H9 (cell line): Measurements from ENCODE around the gene CHCHD6. TPM values are rescaled to one million over a fixed set of nuclear protein-coding genes. Genes with fewer than 3 reads are reported as not detected.

Experiments
- DNase-seq: peaks from one replicate; pipeline ENCODE4 v3.0.0-alpha.2; 2017
- H2AFZ ChIP-seq: one replicate; pipeline ENCODE4 v1.6.1; 2013; ENCODE audit warnings: mild to moderate bottlenecking, low read length, control low read depth, moderate library complexity
- H2AK5ac ChIP-seq: 2 replicates; pipeline ENCODE4 v1.6.1; 2013; ENCODE audit warnings: low read length, control low read depth, mixed read lengths; ENCODE audit not compliant: insufficient read length
- H2BK120ac ChIP-seq: one replicate; pipeline ENCODE4 v1.6.1; 2013; ENCODE audit warnings: low read depth, mild to moderate bottlenecking, low read length, control low read depth, inconsistent platforms; ENCODE audit not compliant: poor library complexity, severe bottlenecking
- H2BK12ac ChIP-seq: 2 replicates; pipeline ENCODE4 v1.6.1; 2013; ENCODE audit warnings: low read length, control low read depth, mixed read lengths, low read depth; ENCODE audit not compliant: insufficient read length
- H2BK15ac ChIP-seq: 2 replicates; pipeline ENCODE4 v1.6.1; 2013; ENCODE audit warnings: low read depth, low read length, control low read depth
- H2BK20ac ChIP-seq: one replicate; pipeline ENCODE4 v1.6.1; 2013; ENCODE audit warnings: low read depth, mild to moderate bottlenecking, low read length, control low read depth, inconsistent platforms; ENCODE audit not compliant: poor library complexity, severe bottlenecking
- H2BK5ac ChIP-seq: 2 replicates; pipeline ENCODE4 v1.6.1; 2013; ENCODE audit warnings: low read length, control low read depth, mixed read lengths; ENCODE audit not compliant: insufficient read length
- H3K14ac ChIP-seq: 2 replicates; pipeline ENCODE4 v1.6.1; 2013; ENCODE audit warnings: low read length, control low read depth; ENCODE audit not compliant: insufficient read depth
- H3K18ac ChIP-seq: 2 replicates; pipeline ENCODE4 v1.6.1; 2013; ENCODE audit warnings: low read depth, mild to moderate bottlenecking, mixed read lengths, low read length, control low read depth; ENCODE audit not compliant: insufficient read length
- H3K23ac ChIP-seq: 2 replicates; pipeline ENCODE4 v1.6.1; 2013; ENCODE audit warnings: low read length, control low read depth, mixed read lengths, low read depth; ENCODE audit not compliant: insufficient read length
- H3K23me2 ChIP-seq: 2 replicates; pipeline ENCODE4 v1.6.1; 2013; ENCODE audit warnings: low read depth, mild to moderate bottlenecking, mixed read lengths, low read length, control low read depth; ENCODE audit not compliant: insufficient read length, poor library complexity, severe bottlenecking
- H3K27ac ChIP-seq: 2 replicates; pipeline ENCODE4 v1.5.1; 2013; ENCODE audit warnings: low read length, control low read depth, mixed read lengths, low read depth; ENCODE audit not compliant: insufficient read length
- H3K27me3 ChIP-seq: 2 replicates; pipeline ENCODE4 v1.6.1; 2013; ENCODE audit warnings: low read length, control low read depth, inconsistent platforms; ENCODE audit not compliant: insufficient read depth
- H3K4ac ChIP-seq: 2 replicates; pipeline ENCODE4 v1.6.1; 2013; ENCODE audit warnings: low read depth, mild to moderate bottlenecking, control low read depth, inconsistent platforms, low read length, moderate library complexity
- H3K4me1 ChIP-seq: 2 replicates; pipeline ENCODE4 v1.6.1; 2013; ENCODE audit warnings: low read length, control low read depth, inconsistent platforms; ENCODE audit not compliant: insufficient read depth
- H3K4me2 ChIP-seq: 2 replicates; pipeline ENCODE4 v1.6.1; 2013; ENCODE audit warnings: low read length, control low read depth, mixed read lengths; ENCODE audit not compliant: insufficient read length, insufficient read depth
- H3K56ac ChIP-seq: 2 replicates; pipeline ENCODE4 v1.6.1; 2013; ENCODE audit warnings: low read depth, mild to moderate bottlenecking, mixed read lengths, low read length, control low read depth; ENCODE audit not compliant: insufficient read length
- H3K79me1 ChIP-seq: 2 replicates; pipeline ENCODE4 v1.6.1; 2013; ENCODE audit warnings: low read depth, mild to moderate bottlenecking, moderate library complexity, low read length, control low read depth, inconsistent platforms; ENCODE audit not compliant: insufficient read depth, poor library complexity, severe bottlenecking
- H3K79me2 ChIP-seq: 2 replicates; pipeline ENCODE4 v1.6.1; 2013; ENCODE audit warnings: low read length, control low read depth, inconsistent platforms; ENCODE audit not compliant: insufficient read depth
- H3K9ac ChIP-seq: 2 replicates; pipeline ENCODE4 v1.6.1; 2013; ENCODE audit warnings: low read length, control low read depth, mixed read lengths; ENCODE audit not compliant: insufficient read length; ENCODE audit errors: extremely low read depth
- H3K9me3 ChIP-seq: one replicate; pipeline ENCODE4 v1.6.1; 2013; ENCODE audit warnings: low read depth, low read length, inconsistent platforms; ENCODE audit not compliant: control insufficient read depth
- H3T11ph ChIP-seq: one replicate; pipeline ENCODE4 v1.6.1; 2013; ENCODE audit warnings: mild to moderate bottlenecking, low read length, control low read depth, inconsistent platforms
- H4K20me1 ChIP-seq: one replicate; pipeline ENCODE4 v1.6.1; 2013; ENCODE audit not compliant: control insufficient read depth, insufficient read length, insufficient read depth
- H4K5ac ChIP-seq: 2 replicates; pipeline ENCODE4 v1.6.1; 2013; ENCODE audit warnings: low read depth, mild to moderate bottlenecking, mixed read lengths, low read length, control low read depth; ENCODE audit not compliant: insufficient read length
- H4K8ac ChIP-seq: replicated peaks from 2 replicates; pipeline ENCODE4 v1.6.1; 2013; ENCODE audit warnings: low read length, control low read depth, mixed read lengths, low read depth; ENCODE audit not compliant: insufficient read length
- H4K91ac ChIP-seq: 2 replicates; pipeline ENCODE4 v1.6.1; 2013; ENCODE audit warnings: low read depth, mild to moderate bottlenecking, moderate library complexity, mixed read lengths, low read length, control low read depth; ENCODE audit not compliant: insufficient read length
- H3K27ac Mint-ChIP-seq, 3 experiments: 2 replicates in 2 of 3; 3 replicates in 1 of 3; pipeline ENCODE4 v1.8.0; 2020 to 2021; ENCODE audit warnings: mixed read lengths in 3 of 3, mild to moderate bottlenecking in 1 of 3, moderate library complexity in 1 of 3
- H3K27me3 Mint-ChIP-seq: 2 replicates; pipeline ENCODE4 v1.8.0; 2021; ENCODE audit warnings: low read depth, mild to moderate bottlenecking, moderate library complexity, mixed read lengths
- H3K36me3 Mint-ChIP-seq, 3 experiments: 2 replicates in 2 of 3; 3 replicates in 1 of 3; pipeline ENCODE4 v1.8.0; 2020 to 2021; ENCODE audit warnings: low read depth in 3 of 3, mixed read lengths in 3 of 3; ENCODE audit not compliant: insufficient read depth in 1 of 3
- H3K4me1 Mint-ChIP-seq, 2 experiments: 2 replicates each; pipeline ENCODE4 v1.8.0; 2020; ENCODE audit warnings: mixed read lengths in 2 of 2
- H3K4me3 Mint-ChIP-seq, 2 experiments: 2 replicates in 1 of 2; 3 replicates in 1 of 2; pipeline ENCODE4 v1.8.0; 2020 to 2021; ENCODE audit warnings: mild to moderate bottlenecking in 2 of 2, mixed read lengths in 2 of 2, moderate library complexity in 1 of 2
- H3K9me3 Mint-ChIP-seq, 2 experiments: 2 replicates in 1 of 2; 3 replicates in 1 of 2; pipeline ENCODE4 v1.8.0; 2020; ENCODE audit warnings: mild to moderate bottlenecking in 2 of 2, mixed read lengths in 2 of 2, moderate library complexity in 1 of 2
- CTCF ChIP-seq: fragments of 200-600 bp; sonication (generic); conservative IDR thresholded peaks from 3 replicates; pipeline ENCODE4 v1.8.0; 2021; ENCODE audit warnings: antibody characterized with exemption, mild to moderate bottlenecking
- WGBS: extraction: QIAGEN DNeasy Blood & Tissue Kit; methylation state at CpG from one replicate; pipeline ENCODE4 v1.1.7; 2013; ENCODE audit warnings: missing lambda C conversion rate, low lambda C conversion rate, mixed read lengths; ENCODE audit not compliant: insufficient read length; ENCODE audit errors: extremely low coverage; 5-methylcytosine and 5-hydroxymethylcytosine counted together
- total RNA-seq: library from RNA; stranded (reverse); gene quantifications from 2 replicates; pipeline ENCODE4 v1.2.1, GENCODE V29; 2021

CHCHD6 gene
- total RNA-seq, 1 experiment from 2014 or later = 34.2 TPM

GRCh38 chr3:126997455-126998038, 293.5 kb downstream of the CHCHD6 start:
- no peak overlapping the region for H4K91ac ChIP-seq
- H3K27me3 Mint-ChIP-seq = no peaks in the 10 kb centered on the region
- peaks cover 4% of the 10 kb centered on the region; the same call in 1 of the 2 replicates for H3K4me1 ChIP-seq
- H3K14ac ChIP-seq = no peak overlapping the region
- no peak overlapping the region for H2BK15ac ChIP-seq
- H3K79me2 ChIP-seq = no peaks in the 10 kb centered on the region; the same call in 1 of the 2 replicates
- H3K23me2 ChIP-seq = no peaks in the 10 kb centered on the region
- H3K18ac ChIP-seq = no peak overlapping the region
- no peak overlapping the region for H4K8ac ChIP-seq
- H3K9me3 Mint-ChIP-seq = no peaks in the 10 kb centered on the region
- H3K79me1 ChIP-seq = no peaks in the 10 kb centered on the region
- H3K9me3 ChIP-seq = no peaks in the 10 kb centered on the region
- H2AK5ac ChIP-seq = no peak overlapping the region
- H3K27ac ChIP-seq = no peak overlapping the region
- H2BK120ac ChIP-seq = no peak overlapping the region
- H3K4me1 Mint-ChIP-seq = peaks cover 9 to 21% of the 10 kb centered on the region in 2 experiments
- no peak overlapping the region for H3K4ac ChIP-seq
- H3K4me3 Mint-ChIP-seq = no peak overlapping the region; a peak in 1 of 5 replicates
- H3K27ac Mint-ChIP-seq = peak overlapping the region; percentile 72 to 96 (median 86); a peak in 5 of 7 replicates
- no peak overlapping the region for H4K5ac ChIP-seq
- H3T11ph ChIP-seq = no peak overlapping the region
- peaks cover 0 to 11% (median 8%) of the 10 kb centered on the region in 3 experiments; a peak in 3 of 7 replicates for H3K36me3 Mint-ChIP-seq
- H2BK20ac ChIP-seq = no peak overlapping the region
- no peak overlapping the region for H2AFZ ChIP-seq
- no CpG with 5 or more reads among the region's 19 CpGs for WGBS
- no peak for DNase-seq
- no peak overlapping the region for H3K23ac ChIP-seq
- H3K56ac ChIP-seq = no peak overlapping the region
- H3K27me3 ChIP-seq = no peaks in the 10 kb centered on the region
- no peak overlapping the region for H2BK5ac ChIP-seq
- TF ChIP-seq CTCF = no peak
- H2BK12ac ChIP-seq = no peak overlapping the region
- no peak overlapping the region for H3K4me2 ChIP-seq
- no peak overlapping the region for H3K9ac ChIP-seq
- H4K20me1 ChIP-seq = no peaks in the 10 kb centered on the region
